ENCODE results near the gene PDE4D. TPM values are rescaled to one million over a fixed set of nuclear protein-coding genes. Genes with fewer than 3 reads are reported as not detected.
A peak's percentile ranks its signal among the peaks of the same experiment; 100 is the strongest.

The PDE4D gene
- total RNA-seq, 1 experiment from 2014 or later, result 2.1 TPM

DNA sequence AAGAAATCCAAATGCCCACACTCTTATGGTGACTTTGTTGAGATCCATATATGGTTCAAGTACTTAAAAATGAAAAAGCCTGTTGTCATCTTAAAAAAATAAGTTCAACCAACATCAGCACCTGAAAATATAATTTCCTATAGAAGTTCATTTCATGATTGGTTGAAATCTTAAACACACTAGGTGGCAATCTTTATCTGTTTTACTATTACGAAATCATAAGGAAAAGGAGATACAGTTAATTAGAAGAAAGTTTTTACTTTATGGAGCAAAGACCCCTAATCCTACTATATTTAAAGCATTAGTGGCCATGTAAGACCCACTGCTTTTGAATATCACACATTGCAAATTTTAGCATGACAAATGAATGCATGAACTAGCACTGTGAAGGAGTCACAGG, 694.7 kb downstream of the PDE4D start:
- H3K56ac ChIP-seq (ENCODE audit: insufficient read length, low read depth, low read length), result no peak overlapping the region
- H2AFZ ChIP-seq (ENCODE audit: low read length), result no peak overlapping the region
- Mint-ChIP-seq H3K27me3 (ENCODE audit: low read depth) (no peaks in the 10 kb centered on the region; the same call in none of the 2 replicates), H3K4me3 (no peak overlapping the region), H3K4me1 (no peaks in the 10 kb centered on the region), H3K9me3 (no peaks in the 10 kb centered on the region; a peak in 2 of 5 replicates), H3K36me3 (ENCODE audit: insufficient read depth in 1 of 3, low read depth in 3 of 3) (no peaks in the 10 kb centered on the region; a peak in 1 of 7 replicates), H3K27ac (peak overlapping the region in 1 of 3 experiments; percentile 90; a peak in 2 of 7 replicates)
- no peak overlapping the region for H2BK15ac ChIP-seq (ENCODE audit: low read depth, low read length)
- H4K20me1 ChIP-seq (ENCODE audit: control insufficient read depth, insufficient read depth, insufficient read length), result no peaks in the 10 kb centered on the region
- H3K4ac ChIP-seq (ENCODE audit: low read depth, low read length), result no peak overlapping the region
- H2AK5ac ChIP-seq (ENCODE audit: insufficient read length, low read length), result no peak overlapping the region
- no peaks in the 10 kb centered on the region for H3K23me2 ChIP-seq (ENCODE audit: insufficient read length, low read depth, low read length, poor library complexity, severe bottlenecking)
- H3K79me1 ChIP-seq (ENCODE audit: insufficient read depth, low read depth, low read length, poor library complexity, severe bottlenecking), result no peaks in the 10 kb centered on the region
- H3K9me3 ChIP-seq (ENCODE audit: control insufficient read depth, low read depth, low read length), result no peaks in the 10 kb centered on the region
- H2BK5ac ChIP-seq (ENCODE audit: insufficient read length, low read length), result no peak overlapping the region
- H4K5ac ChIP-seq (ENCODE audit: insufficient read length, low read depth, low read length), result no peak overlapping the region
- TF ChIP-seq, protein P1, sequence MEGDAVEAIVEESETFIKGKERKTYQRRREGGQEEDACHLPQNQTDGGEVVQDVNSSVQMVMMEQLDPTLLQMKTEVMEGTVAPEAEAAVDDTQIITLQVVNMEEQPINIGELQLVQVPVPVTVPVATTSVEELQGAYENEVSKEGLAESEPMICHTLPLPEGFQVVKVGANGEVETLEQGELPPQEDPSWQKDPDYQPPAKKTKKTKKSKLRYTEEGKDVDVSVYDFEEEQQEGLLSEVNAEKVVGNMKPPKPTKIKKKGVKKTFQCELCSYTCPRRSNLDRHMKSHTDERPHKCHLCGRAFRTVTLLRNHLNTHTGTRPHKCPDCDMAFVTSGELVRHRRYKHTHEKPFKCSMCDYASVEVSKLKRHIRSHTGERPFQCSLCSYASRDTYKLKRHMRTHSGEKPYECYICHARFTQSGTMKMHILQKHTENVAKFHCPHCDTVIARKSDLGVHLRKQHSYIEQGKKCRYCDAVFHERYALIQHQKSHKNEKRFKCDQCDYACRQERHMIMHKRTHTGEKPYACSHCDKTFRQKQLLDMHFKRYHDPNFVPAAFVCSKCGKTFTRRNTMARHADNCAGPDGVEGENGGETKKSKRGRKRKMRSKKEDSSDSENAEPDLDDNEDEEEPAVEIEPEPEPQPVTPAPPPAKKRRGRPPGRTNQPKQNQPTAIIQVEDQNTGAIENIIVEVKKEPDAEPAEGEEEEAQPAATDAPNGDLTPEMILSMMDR (conservative IDR thresholded peaks at IDR 0.05), result no peak
- H3K23ac ChIP-seq (ENCODE audit: insufficient read length, low read depth, low read length), result no peak overlapping the region
- no peak overlapping the region for H4K91ac ChIP-seq (ENCODE audit: insufficient read length, low read depth, low read length)
- H3K9ac ChIP-seq (ENCODE audit: extremely low read depth, insufficient read length, low read length), result no peak overlapping the region
- H2BK12ac ChIP-seq (ENCODE audit: insufficient read length, low read depth, low read length), result no peak overlapping the region
- H3K27ac ChIP-seq (ENCODE audit: insufficient read length, low read depth, low read length), result no peak overlapping the region
- no peaks in the 10 kb centered on the region for H3K79me2 ChIP-seq (ENCODE audit: insufficient read depth, low read length)
- no peak overlapping the region for H3K18ac ChIP-seq (ENCODE audit: insufficient read length, low read depth, low read length)
- no CpG with 5 or more reads among the region's 1 CpG for whole genome bisulfite sequencing (ENCODE audit: extremely low coverage, insufficient read length, low lambda C conversion rate)
- H3K14ac ChIP-seq (ENCODE audit: insufficient read depth, low read length), result no peak overlapping the region
- H3K4me1 ChIP-seq (ENCODE audit: insufficient read depth, low read length), result no peaks in the 10 kb centered on the region
- H3K4me2 ChIP-seq (ENCODE audit: insufficient read depth, insufficient read length, low read length), result no peak overlapping the region
- no peak overlapping the region for H2BK20ac ChIP-seq (ENCODE audit: low read depth, low read length, poor library complexity, severe bottlenecking)
- no peaks in the 10 kb centered on the region for H3K27me3 ChIP-seq (ENCODE audit: insufficient read depth, low read length)
- DNase-seq, result no peak
- no peak overlapping the region for H4K8ac ChIP-seq (replicated peaks; ENCODE audit: insufficient read length, low read depth, low read length)
- H2BK120ac ChIP-seq (ENCODE audit: low read depth, low read length, poor library complexity, severe bottlenecking), result no peak overlapping the region
- no peak overlapping the region for H3T11ph ChIP-seq (ENCODE audit: low read length)
